HG02610 (cell line): ENCODE data around the gene RHPN2.
"Not testable (repeated sequence)": the region's sequence is repeated elsewhere in the genome, so short reads cannot be mapped to it uniquely, and the experiment has no call there.

ENCODE experiments used
- ATAC-seq: cut with Tn5 transposase; IDR thresholded peaks from one replicate; pipeline ENCODE4 v1.9.1; 2021; ENCODE audit warnings: mild to moderate bottlenecking, moderate library complexity; ENCODE audit not compliant: unreplicated experiment

The RHPN2 gene

GRCh38 chr19:33032218-33032781 is 32.4 kb downstream of the RHPN2 start:
- ATAC-seq = no peak

- no peak for ATAC-seq
Measured at GRCh38 chr19:33029746-33030303, 34.9 kb downstream of the RHPN2 start.

- not testable (repeated sequence) for ATAC-seq
Measured at GRCh38 chr19:33026602-33027001, 38.1 kb downstream of the RHPN2 start.

GRCh38 chr19:33025468-33026238 is 39.0 kb downstream of the RHPN2 start:
- ATAC-seq = not testable (repeated sequence)

GRCh38 chr19:33024398-33024797 is 40.3 kb downstream of the RHPN2 start:
- ATAC-seq = no peak

GRCh38 chr19:33022472-33023116 is 42.1 kb downstream of the RHPN2 start:
- no peak for ATAC-seq

- ATAC-seq = not testable (repeated sequence)
Measured at GRCh38 chr19:33010891-33011290, 53.8 kb downstream of the RHPN2 start.

- ATAC-seq = no peak
Measured at GRCh38 chr19:33008738-33009137, 56.0 kb downstream of the RHPN2 start.

GRCh38 chr19:33005440-33005839 is 59.2 kb downstream of the RHPN2 start:
- ATAC-seq = no peak

GRCh38 chr19:33003424-33004024 is 61.2 kb downstream of the RHPN2 start:
- ATAC-seq = not testable (repeated sequence)

- not testable (repeated sequence) for ATAC-seq
Measured at GRCh38 chr19:33002126-33002865, 62.4 kb downstream of the RHPN2 start.

GRCh38 chr19:33000910-33001309 is 63.8 kb downstream of the RHPN2 start:
- ATAC-seq = no peak

GRCh38 chr19:33000510-33000909 is 64.2 kb downstream of the RHPN2 start:
- ATAC-seq = no peak

- ATAC-seq = no peak
Measured at GRCh38 chr19:32998722-32999121, 66.0 kb downstream of the RHPN2 start.

GRCh38 chr19:32997716-32998355 is 66.9 kb downstream of the RHPN2 start:
- no peak for ATAC-seq

- ATAC-seq = not testable (repeated sequence)
Measured at GRCh38 chr19:32997061-32997464, 67.6 kb downstream of the RHPN2 start.

- not testable (repeated sequence) for ATAC-seq
Measured at GRCh38 chr19:32995966-32996365, 68.7 kb downstream of the RHPN2 start.

- ATAC-seq = no peak
Measured at GRCh38 chr19:32988724-32989123, 76.0 kb downstream of the RHPN2 start.

GRCh38 chr19:32988254-32988653 is 76.4 kb downstream of the RHPN2 start:
- not testable (repeated sequence) for ATAC-seq

- not testable (repeated sequence) for ATAC-seq
Measured at GRCh38 chr19:32982488-32982887, 82.2 kb downstream of the RHPN2 start.
